Left hindlimb (tissue), 1 donor: ENCODE data around the gene TRMU.
"Not testable (repeated sequence)": the region's sequence is repeated elsewhere in the genome, so short reads cannot be mapped to it uniquely, and the experiment has no call there.

ENCODE experiments used
- DNase-seq: peaks from one replicate; pipeline ENCODE4 v3.0.0-alpha.2; 2018

The TRMU gene

DNA sequence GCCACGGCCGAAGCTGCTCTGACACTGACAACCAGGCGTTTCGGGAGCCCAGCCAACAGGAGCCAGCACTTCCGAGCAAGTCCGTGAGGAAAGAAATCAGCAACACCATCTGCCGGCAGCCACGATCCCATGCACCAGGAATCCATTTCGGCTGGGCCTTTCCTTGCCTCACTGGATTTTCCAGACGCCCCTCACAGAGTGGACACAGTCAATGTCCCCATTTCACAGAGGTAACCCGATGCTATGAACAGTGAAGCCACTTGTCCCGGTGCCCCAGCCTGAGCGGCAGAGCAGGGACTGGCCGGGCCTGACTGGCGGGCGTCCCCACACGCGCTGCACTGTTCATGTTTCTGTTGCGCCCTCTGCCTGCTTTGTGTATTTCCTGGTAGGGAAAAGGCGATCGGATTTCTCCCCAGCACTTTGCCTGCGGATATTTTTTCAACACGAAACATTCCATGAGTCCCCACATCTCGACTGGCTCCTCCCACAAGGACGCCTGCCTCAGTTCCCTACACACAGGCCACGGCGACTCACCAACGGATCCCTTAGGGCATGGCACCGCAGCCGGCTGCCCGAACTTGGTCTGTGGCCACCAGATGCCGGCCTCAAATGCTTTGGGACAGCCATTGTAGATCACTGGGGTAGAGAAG lies 55.3 kb downstream of the TRMU start:
- peak; percentile 82 for DNase-seq

DNA sequence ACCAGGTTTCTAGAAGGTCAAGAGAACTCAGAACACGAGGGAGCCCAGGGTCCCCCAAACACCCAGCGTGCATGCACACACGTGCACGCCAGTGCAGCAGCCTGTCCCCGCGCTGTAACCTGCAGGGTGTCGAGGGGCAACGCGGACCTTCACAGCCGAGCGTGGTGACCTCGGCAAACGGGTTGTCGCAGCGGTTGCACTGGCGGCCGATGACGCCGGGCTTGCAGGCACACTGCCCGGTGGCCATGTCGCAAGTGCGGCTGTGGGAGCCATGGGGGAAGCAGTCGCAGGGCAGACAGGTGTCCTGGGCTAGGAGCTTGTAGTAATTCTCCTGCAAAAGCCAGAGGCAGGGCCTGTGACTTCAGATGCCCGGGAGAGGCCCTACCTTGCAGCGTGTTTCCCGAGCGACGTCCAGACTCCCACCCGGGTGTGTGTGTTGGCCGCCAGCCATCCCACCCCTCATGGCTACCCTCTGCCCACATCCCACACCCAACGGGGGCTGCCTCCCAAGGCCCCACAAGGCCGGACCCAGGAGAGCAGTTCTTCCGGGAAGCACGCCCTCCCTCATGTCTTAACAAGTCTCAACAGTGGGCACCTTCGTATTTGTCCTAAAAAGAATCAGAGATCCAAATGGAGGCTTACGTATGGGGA lies 56.1 kb downstream of the TRMU start:
- no peak for DNase-seq

DNA sequence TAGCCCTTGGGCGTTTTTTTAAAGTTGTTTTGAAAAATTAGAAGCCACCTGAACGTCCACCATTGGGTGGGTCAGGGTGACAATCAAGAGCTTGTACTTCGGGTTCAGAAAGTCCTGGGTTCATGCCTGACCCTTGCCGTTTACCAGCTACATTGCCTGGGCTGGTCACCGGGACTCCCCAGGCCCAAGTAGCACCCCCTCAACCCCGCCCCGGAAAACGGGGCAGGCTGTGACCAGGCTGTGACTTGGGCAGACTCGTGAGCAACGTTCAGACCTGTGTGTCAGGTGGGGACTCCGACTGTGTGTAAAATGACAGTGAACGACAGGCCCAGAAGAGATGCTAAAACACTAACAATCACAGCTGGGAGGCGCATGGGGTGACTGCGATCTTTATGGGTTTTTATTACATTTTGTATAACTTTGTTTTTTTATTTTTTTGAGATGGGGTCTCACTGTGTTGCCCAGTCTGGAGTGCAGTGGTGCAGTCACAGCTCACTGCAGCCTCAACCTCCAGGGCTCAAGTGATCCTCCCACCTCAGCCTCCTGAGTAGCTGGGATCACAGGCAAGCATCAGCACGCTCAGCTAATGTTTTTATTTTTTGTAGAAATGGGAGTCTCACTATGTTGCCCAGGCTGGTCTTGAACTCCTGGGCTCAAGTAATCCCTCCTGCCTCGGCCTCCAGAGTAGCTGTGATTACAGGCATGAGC lies 56.8 kb downstream of the TRMU start:
- no peak for DNase-seq

DNA sequence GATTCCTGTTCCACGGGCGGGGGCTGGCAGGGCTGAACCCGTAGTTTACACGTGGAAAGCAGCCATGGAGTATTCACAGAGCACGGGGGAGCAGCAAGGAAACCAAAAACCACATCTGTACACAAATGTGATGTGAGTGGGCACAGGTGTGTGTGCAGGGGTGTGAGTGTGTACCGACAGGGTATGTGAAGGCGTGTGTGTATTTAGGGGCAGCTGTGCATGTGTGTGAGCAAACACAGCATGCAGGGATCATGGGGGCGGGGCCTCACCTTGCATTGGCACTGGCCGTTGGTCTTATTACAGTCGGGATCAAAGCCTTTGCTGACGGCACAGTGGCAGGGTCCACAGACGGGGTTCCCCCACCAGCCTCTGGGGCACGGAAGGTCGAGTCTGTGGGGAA lies 58.4 kb downstream of the TRMU start:
- DNase-seq = no peak

DNA sequence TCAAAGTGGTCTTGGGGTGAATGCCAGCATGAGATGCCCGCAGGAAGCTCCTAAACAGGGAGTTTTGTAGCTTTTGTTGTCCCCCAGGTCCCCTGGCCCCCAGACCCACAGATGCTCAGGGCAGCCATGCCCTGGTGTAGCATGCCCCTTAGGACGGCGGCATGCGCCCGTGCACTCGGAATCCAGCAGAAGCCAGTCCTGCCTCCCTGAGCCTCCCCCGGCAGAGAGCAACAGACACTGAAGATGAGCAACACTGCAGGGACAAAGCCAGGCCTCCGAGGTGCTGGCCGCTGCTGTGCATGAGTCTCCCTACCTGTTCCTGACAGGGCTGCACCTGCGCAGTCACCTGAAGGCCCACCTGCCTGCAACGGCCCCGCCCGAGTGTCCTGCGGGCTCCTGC lies 59.1 kb downstream of the TRMU start:
- no peak for DNase-seq

DNA sequence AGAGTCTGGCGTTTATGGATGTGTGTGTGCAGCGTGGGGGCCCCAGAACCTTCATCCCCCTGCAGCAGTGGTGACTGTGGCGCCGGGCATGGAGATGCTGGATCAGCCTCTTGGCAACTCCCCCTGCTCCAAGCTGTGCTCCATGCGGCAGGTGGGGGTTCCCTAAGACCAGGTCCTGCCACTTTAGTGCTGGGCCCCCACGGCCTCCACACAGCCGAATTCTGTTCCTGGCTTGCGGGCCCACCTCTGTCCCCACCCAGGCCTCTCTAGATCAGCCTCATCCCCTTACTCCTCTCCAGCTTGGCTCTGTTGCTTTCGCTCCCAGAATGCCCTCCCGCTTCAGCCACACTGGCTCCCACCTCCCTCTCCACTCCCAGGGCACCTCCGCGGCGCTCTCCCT lies 59.6 kb downstream of the TRMU start:
- no peak for DNase-seq

DNA sequence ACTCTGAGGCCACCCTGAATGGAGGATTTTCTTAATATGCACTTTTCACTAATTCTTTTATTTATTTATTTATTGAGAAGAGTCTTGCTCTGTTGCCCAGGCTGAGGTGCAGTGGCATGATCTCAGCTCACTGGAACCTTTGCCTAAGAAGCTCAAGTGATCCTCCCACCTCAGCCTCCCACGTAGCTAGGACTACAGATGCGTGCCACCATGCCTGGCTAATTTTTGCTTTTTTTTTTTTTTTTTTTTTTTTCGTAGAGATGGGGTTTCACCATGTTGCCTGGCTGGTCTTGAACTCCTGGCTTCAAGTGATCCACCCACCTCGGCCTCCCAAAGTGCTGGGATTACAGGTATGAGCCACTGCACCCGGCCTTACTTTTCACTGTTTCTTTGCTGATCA lies 61.5 kb downstream of the TRMU start:
- not testable (repeated sequence) for DNase-seq

DNA sequence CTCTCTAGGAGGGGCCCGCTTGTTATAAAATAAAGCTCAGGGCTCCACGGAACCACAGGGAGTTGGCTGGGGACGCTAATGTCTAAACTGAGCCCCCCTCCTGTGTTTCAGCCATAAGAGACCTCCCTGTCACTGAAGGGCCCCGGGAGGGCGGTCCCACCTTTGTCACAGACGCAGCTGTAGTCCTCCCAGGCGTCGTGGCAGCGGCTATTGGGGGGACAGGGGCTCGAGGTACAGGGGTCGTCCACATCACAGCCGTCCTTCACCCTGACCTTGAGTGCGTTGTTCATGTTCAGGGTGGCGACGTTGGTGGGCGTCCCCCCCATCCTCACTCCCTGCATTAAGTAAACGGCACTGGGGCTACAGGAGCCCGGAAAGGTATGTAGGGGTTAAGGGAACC lies 62.0 kb downstream of the TRMU start:
- no peak for DNase-seq

DNA sequence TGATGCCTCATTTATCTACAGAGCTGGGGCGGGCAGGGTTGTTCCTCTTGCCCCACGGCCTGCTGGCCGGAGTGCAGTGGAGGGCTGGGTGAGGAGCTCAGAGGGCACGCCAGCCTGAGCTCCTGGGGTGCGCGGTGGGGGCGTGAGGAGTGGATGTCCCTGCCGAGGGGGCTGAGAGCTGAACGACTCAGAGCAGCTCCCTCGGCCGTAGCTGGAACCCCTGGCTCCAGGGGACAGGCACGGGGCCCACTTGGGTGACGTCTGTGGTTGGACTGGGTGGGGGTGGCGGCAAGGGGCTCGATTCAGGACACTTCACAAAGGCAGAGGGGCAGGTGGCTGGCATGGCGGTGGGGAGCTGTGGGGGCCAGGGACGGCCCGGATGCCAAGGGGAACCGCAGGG lies 62.4 kb downstream of the TRMU start:
- DNase-seq = no peak

DNA sequence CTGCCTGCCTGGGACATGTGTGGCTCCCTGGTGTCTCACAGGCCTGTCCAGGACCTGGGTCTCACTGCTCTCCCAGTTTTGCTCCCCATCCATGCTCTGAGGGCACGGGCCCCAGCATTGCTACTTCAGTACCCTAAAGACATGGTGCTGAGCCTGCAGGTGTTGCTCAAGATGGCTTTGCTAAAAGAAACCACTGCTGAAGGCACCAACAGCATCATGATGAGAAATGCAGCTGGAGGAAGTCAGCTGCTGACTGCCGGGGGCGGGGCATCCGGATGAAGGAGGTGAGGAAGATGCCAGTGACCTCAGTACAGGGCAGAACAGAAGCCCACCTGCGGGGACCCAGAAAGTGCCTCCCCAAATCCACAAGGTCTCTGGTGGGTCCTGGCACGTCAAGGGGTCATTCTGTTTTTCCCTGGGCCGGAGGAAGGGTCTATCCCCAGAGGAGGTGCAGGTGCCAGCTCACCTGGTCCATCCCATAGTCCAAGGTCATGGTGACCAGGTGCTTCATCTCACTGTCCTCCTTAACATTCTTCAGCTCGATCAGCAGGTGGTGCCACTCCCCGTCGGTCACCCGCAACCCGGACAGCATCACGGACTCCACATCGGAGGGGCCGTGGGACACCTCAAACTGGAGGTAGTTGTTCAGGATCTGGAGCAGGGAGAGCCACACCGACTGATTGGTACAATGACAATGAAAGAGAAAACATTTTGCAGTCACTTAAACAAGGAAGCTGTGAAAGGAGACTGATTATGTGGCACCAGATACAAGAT lies 63.9 kb downstream of the TRMU start:
- DNase-seq = no peak

DNA sequence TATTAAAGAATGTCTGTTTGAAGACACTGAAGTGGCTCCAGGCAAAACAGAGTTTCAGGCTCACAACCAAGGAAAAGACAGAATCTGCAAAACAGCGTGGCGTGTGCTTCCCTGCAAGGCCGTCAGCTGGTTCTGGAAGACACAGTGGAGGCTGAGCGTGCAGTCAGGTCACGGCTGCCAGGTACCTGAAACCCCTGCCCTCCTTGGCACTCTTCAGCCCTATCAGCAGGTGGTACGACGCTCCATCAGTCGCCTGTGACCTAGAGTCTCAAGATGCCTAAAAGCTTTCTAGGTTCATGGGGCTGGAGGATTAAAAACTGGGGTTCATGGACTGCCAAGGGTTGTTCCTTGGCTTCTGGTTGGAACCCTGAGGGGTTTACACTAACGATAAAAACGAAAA lies 65.9 kb downstream of the TRMU start:
- DNase-seq = no peak

DNA sequence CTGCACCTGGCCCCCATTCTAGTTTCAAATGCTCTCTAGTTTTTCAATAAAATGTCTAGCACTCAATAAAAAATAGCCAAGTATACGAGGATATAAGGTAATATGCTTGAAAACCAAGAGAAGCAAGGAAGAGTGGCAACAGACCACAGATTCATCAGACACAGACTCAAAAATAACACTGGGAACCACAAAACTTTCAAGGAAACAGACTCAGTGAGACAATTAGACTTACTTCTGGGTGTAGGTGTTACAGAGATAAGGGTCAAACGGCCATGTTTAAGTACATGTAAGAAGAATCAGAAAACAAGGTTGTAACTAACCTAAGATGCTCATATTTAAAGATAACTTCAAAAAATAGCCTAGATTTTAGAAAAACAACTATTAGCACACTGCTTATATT lies 67.0 kb downstream of the TRMU start:
- DNase-seq = no peak

DNA sequence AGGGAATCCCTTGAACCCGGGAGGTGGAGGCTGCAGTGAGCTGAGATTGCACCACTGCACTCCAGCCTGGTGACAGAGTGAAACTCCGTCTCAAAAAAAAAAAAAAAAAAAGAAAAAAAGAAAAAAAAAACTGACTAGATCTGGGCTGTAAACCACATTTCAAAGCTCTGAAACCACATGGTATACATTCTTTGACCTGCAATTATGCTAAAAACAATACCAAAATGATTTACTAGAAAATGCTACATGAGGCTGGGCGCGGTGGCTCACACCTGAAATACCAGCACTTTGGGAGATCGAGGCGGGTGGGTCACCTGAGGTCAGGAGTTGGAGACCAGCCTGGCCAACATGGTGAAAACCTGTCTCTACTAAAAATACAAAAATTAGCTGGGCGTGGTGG lies 68.4 kb downstream of the TRMU start:
- DNase-seq = not testable (repeated sequence)

DNA sequence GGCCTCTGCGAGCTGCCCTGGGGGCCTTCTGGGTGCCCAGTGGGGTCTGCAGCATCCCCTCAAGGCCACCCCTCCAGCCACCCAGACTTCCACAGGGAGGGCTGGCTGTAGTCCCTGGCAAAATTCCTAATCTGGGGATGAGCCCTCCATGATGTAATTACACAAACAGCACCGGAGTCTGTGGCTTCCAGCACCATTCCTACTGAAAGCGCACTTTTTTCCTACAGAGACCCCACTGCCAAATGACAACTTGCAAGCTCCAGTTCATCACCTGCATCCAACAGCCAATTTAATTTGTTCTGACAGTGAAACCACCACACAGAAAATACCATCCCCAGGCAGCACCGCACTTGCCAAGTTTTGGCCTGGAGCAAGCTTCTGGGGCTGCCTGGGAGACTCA lies 70.4 kb downstream of the TRMU start:
- DNase-seq = no peak

DNA sequence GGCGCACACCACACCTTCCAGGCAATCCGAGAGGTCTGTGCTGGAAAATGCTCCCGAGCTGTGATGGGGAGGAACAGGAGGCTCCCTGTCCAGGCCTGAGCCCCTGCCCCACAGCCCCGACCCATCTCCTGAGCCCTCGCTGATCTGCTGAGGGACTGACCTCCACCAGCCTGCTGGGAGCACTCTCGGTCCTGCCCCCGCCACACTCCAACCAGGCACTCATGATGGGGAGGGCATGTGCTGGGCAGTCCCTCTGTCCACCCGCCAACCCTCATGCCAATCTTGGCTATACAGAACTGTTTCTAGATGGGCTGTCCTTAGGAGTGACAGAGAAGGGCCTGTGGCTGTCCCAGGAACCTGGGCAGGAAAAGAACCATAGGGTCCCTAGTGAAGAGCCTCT lies 70.8 kb downstream of the TRMU start:
- no peak for DNase-seq

DNA sequence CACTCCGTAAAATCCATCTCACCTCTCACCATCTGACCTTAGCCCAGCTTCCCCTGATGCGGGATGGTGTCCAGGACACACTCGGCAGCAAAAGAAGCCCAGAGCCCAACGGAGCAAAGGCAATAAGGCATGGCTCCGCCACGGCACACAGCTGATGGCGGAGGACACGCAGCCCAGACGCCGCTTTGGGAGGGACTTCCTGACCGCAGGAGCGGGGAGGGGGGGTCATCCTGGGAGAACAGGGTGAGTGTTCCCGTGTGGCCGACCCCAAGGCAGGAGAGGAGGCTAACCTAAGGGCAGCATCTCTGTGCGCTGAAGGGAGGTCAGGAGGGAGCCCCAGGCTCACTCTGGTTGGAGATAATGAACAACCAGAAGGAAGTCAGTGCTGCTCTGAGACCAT lies 71.3 kb downstream of the TRMU start:
- DNase-seq = no peak
